H4 (cell line): ENCODE results near the gene SLC9B1. TPM values are rescaled to one million over a fixed set of nuclear protein-coding genes. Genes with fewer than 3 reads are reported as not detected.

Source experiments
- DNase-seq: peaks from one replicate; pipeline ENCODE4 v3.0.0-alpha.2; 2015; ENCODE audit warnings: low spot score
- total RNA-seq: library from RNA; depleted of rRNA; stranded (reverse); fragments of >200 nt; shearing (Covaris generic); gene quantifications from 2 replicates; pipeline ENCODE4 v1.2.3, GENCODE V29; 2014; rRNA removed

SLC9B1 gene, protein sequence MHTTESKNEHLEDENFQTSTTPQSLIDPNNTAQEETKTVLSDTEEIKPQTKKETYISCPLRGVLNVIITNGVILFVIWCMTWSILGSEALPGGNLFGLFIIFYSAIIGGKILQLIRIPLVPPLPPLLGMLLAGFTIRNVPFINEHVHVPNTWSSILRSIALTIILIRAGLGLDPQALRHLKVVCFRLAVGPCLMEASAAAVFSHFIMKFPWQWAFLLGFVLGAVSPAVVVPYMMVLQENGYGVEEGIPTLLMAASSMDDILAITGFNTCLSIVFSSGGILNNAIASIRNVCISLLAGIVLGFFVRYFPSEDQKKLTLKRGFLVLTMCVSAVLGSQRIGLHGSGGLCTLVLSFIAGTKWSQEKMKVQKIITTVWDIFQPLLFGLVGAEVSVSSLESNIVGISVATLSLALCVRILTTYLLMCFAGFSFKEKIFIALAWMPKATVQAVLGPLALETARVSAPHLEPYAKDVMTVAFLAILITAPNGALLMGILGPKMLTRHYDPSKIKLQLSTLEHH
- not detected in 2 replicates for total RNA-seq

DNA sequence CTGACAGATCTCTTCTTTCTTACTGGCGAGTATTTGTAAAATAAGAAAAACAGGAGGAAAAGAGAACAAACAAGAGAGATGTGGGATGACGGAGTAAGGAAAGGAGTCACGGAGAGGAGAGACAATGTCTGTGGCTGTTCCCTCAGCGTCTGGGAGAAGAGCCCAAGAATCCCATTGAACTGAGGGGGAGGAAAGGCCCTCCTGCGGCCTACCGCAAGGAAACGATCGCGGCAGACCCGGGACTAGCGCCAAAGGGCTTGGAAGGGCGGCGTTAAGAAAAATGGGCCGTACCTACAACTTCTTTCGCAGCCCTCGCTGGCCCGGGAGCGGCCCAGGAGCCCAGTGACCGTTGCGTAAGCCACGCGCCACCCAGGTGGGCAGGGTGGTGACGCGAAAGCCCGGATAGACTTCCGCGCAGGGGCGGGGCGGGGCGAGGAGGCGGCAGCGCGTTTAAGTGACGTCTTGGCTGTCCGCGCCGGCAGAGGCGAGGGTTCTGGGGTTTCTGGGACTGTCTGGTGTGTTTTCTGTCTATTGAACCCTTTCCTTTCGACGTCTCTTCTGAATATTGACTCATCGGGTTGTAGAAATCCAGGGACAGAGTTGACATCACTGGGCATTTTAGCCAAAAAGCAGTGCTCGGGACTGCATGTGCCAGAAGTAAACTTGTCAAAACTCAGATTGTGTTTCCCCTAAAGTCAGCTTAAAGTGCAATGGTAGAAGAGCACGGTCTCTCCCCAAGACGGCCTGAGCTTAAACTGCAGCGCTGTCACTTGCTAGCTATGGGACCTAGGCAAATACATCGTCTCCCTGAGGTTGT is at the start of gene SLC9B1:
Gene SLC9B1, minus strand, starts transcription at position 398 of the 817 bp plus-strand sequence. CDS start 27,994 bp downstream, outside the sequence.
- peak; percentile 97 for DNase-seq

DNA sequence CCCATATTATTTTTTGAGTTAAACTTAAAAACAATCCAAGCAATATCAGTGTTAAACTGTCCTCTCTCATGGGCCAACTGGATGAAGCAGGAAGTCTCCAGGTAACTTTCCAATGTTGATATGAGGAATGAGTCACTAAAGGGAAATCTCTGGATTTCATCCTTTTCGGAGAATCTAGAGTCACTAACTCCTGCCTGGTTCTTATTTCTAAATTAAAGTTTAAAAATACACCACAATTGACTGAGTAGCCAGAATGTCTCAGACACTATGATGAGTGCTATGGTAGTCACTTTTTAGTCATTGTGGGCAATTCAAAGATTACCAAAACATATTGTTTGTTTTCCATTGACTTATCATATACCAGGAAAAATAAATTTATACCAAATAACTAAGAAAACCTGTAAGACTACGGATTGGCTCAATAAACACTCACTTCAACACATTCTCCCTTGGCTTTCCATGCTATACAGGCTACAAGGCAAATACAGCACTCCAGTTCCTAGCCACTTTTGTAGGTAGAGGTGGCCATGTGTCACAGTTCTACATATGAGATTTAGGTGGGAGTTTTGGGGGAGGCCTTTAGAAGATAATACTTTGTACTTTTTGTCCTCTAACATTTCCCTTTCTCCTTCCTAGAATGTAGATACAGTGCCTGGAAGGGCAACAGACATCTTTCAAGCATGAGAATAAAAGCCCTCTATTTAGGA is 48.5 kb upstream of the SLC9B1 start:
- DNase-seq, result no peak

DNA sequence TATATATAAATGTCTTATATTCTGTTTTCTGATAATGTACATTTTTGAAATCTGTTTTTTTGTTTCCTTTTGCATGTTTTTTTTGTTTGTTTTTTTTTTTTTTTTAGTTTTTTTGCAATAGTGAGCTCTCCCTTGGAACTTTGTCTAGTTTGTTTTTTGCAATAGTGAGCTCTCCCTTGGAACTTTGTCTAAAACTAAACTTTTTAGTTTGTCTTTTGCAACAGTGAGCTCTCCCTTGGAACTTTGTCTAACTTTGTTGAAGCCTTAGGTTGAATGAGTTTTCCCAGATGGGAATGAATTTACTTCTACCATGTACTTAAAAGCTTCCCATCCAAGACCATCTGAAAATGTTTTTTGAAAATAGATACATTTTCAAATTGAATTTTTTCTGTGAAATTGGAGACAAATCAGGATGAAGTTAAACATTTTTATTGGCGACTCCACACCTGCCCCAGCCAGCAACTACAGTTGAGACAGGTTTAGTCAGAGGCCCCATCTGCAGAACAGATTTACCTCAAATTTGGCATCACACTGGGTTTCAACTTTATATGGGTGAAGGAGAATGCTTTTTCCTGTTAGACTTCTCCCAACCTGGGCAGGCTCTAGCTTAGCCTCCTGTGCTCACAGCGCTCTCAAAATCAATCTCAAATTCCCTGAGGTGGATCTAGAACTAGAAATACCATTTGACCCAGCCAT is 41.1 kb upstream of the SLC9B1 start:
- DNase-seq, result no peak

DNA sequence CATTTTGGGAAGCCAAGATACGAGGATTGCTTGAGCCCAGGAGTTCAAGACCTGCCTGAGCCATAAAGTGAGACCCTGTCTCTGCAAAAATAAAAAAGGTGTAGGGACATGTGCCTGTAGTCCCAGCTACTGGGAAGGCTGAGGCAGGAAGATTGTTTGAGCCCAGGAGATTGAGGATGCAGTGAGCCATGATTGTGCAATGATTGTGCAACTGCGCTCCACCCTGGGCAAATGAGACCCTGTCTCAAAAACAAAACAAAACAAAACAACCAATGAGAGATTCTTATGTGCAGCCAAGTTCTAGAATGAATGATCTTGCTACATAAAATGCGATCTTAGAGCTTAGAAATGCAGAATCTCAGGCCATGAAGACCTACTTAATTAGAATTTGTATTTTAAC is 34.5 kb upstream of the SLC9B1 start:
- DNase-seq, result no peak

DNA sequence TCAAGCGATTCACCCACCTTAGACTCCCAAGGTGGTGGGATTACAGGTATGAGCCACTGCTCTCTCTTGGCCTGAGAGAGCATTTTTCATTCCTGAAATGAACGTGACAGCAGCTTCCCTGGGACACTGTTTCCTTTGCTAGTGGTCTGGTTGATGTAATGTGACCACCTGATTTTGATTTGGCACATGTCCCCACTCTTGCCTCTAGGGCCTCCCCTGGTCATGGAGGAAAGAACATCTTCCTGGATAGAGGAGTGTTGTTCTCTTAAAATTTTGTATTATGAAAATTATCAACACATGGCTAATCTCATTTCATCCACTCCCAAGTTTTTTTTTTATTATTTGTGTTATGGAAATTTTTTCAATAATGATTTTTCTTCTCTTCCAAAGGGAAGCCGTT is 33.3 kb upstream of the SLC9B1 start:
- DNase-seq, result no peak

DNA sequence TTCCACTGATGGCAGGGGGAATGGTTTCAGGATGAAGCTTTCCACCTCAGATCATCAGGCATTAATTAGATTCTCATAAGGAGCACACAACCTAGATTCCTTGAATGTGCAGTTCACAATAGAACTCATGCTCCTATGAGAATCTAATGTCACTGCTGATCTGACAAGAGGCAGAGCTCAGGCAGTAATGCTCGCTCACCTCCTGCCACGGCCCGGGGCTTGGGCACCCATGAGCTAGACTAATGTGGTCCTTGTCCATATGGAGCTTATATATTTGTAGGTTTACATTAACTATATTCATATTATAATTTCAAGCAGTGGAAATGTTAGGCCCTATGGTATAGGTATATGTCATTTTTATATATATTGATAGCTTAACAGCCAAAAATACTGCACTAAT is 32.6 kb upstream of the SLC9B1 start:
- no peak for DNase-seq

DNA sequence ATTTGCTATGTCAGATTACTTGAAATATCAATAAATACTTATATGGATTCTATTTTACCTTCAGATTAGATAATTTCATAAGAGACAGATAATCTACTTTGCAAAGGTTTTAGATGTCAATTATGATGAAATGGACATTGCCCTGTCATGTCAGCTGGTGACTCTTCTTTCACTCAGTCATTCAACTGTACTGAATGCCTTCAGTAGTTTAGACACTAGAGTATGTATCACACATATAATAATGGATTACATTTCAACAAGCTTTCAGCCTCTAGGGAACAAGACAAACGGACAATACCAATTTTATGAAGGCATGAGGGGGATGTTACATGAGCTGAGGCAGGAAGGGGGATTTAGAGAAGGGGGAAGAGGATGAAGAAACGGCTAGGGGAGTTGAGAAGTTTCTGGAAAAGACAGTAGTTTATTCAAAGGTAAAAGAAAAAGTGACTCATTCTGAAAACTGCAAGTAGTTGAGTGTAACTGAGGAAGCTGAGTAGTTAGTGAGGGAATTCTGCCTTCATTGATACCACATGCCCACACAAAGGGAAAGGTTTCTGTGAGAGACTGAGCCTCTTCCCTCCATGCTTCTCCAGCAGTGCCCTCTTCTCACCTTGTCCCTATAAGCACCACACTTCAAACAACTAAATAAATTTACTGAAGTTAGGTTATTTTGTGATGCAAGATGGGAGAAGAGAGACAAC is 31.4 kb upstream of the SLC9B1 start:
- no peak for DNase-seq

DNA sequence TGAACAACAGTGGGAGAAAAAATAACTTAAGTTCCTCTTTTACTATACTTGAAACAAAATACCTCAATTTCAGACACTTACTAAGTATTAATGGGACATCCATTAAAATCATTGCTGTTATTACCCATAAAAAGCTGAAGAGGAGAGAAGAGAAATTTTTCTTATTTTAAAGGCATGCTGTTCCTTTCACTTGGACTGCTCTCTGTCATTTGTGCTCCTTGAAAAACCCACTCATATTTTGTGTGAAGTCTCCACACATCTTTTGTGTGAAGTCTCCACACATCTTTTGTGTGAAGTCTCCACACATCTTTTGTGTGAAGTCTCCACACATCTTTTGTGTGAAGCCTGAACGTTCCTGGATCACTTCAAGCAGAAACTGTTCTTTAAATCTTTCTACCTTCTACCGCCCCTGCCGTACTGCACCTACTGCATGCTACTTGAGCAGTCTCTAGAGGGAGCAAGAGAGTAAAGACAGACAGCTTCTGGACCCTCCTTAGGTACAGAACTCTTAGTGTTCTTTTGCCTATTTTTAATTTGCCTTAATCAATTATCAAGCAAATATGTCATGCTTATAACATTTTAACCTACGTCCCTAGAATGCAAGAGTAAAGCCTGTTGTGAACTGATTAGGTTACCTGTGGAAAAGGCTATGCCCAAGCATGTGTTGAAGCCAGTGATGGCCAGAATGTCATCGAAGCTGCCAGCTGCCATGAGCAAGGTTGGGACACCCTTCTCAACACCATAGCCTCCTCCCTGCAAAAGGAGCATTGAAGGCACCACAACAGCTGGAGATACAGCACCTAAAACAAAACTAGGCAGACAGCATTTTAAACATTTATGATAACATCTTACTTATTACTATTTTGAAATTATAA is 27.1 kb upstream of the SLC9B1 start:
- peak; percentile 22 for DNase-seq

DNA sequence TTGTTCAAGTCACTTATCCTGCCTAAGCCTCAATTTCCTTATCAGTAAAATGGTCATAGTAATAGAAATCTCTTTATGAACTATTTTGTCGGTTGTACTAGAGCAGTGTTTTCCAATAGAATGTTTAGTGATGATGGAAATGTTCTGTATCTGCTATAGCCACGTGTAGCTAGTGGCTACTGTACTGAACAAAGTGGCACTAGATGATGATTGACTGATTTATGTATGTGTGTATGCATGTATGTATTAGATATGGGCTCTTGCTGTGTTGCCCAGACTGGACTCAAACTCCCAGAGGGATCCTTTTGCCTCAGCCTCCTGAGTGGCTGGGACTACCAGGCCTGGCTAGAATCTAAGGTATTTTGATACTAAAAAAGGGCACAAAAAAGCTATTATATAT is 24.7 kb upstream of the SLC9B1 start:
- no peak for DNase-seq

DNA sequence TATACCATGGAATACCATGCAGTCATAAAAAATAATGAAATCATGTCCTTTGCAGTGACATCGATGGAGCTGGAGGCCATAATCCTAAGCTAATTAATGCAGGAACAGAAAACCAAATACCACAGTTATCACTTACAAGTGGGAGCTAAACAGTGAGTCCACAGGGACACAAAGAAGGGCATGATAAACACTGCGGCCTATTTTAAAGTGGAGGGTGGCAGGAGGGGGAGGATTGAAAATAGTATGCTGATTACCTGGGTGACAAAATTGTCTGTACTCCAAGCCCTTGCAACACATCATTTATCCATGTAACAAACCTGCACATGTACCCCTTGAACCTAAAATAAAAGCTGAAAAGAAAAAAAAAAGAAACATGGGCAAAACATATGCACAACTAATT is 16.7 kb upstream of the SLC9B1 start:
- DNase-seq, result no peak

DNA sequence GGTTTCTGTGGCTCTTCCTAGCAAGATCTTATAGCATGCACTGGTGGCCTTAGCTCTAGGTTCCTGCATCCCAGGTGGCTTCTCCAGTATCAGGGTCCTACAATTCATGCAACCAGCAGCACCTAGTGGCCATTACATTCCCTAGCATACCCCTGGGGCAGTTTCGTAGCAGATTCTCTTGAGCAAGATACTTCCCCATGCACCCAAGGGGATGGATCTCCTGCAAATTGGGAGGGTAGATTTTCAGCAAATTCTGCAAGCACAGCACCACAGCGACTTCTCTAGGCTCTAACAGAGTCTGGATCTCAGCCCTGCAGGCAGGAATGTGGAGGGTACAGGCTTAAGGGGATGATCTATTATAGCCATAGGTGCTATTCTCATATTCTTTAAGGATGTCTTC is 13.1 kb upstream of the SLC9B1 start:
- peak; percentile 37 for DNase-seq

DNA sequence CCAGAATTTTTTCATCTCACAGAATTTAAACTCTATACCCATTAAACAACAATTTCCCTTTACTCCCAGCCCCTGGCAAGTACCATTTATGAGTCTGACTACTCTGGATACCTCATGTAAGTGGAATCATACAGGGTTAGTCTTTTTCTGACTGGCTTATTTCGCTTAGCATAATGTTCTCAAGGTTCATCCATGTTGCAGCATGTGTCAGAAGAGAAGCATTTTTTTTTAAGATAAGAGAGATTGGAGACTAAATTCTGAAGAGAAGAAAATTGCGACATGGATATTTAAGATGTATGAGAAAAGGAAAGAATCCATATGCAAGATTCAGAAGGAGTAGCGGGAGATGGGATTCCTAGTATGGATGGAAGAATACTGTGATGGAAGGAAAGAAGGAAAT is 11.3 kb upstream of the SLC9B1 start:
- no peak for DNase-seq

DNA sequence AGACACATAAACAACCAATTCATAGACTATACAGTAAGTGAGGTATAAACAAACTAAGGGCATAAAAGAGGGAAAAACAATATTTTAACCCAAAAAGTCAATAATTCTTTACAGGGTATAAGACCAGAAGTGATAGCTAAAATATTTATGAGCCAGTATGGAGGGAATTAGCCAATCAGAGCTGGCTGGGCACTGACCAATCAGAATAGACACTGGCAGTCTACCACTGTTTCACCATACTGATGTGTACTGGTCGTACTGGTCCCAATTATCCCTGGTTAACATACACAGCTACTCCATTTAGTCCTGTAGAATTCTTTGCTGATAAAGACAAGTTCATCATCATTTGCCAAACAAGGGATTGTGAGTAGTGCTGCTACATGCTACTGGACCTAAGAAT is 9.8 kb upstream of the SLC9B1 start:
- no peak for DNase-seq

DNA sequence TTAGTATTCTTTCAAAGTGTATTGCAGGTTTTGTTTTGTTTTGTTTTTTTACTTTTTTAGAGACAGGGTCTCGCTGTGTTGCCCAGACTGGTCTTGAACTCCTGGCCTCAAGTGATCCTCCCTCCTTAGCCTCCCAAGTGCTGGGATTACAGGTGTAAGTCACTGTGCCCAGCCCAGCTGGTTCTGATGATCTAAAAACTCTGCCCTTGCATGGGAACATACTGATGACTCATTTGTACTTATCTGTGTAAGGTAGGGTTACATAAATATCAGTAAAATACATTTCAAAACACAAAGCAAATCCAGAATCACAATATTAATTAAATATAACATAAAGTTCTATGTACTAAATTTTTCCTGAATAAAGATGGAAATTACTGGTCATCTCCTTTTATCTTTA is 7.4 kb upstream of the SLC9B1 start:
- no peak for DNase-seq

DNA sequence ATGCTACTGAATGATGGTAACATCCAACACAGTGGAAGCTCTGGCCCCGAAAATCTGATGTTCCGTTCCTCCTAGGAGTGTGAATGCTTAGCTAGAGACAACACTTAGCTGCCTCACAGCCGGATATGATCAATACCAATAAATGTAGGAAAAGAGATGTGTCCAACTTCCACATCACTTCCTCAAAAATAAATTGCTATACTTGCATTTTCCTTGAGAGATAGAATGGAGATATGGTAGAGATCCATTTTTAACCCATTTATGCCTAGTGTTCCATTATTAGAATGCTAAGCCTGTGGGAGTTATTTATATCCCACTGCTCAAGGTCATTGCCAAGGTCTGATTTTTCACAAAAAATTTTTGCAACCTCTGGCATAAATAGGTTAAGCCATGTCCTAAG is 5.5 kb upstream of the SLC9B1 start:
- DNase-seq, result no peak

DNA sequence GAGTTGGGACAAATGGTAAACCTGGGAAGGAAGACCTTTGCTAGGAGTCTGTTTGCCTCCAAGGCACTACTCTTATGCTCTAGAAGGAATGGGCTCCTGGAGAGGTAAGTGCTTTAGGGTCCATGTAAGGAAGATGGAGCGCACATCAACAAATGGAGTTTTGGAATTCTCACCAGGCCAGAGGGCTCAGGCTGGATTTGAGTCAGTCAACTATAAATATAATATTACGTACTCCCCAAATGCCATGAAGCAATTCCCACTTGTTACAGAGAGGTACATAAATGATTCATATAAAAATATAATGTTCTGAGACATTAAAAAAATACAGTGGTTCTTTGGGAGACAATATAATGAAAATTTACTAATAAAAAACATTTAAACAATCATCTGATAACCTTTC is 1.6 kb upstream of the SLC9B1 start:
- no peak for DNase-seq

DNA sequence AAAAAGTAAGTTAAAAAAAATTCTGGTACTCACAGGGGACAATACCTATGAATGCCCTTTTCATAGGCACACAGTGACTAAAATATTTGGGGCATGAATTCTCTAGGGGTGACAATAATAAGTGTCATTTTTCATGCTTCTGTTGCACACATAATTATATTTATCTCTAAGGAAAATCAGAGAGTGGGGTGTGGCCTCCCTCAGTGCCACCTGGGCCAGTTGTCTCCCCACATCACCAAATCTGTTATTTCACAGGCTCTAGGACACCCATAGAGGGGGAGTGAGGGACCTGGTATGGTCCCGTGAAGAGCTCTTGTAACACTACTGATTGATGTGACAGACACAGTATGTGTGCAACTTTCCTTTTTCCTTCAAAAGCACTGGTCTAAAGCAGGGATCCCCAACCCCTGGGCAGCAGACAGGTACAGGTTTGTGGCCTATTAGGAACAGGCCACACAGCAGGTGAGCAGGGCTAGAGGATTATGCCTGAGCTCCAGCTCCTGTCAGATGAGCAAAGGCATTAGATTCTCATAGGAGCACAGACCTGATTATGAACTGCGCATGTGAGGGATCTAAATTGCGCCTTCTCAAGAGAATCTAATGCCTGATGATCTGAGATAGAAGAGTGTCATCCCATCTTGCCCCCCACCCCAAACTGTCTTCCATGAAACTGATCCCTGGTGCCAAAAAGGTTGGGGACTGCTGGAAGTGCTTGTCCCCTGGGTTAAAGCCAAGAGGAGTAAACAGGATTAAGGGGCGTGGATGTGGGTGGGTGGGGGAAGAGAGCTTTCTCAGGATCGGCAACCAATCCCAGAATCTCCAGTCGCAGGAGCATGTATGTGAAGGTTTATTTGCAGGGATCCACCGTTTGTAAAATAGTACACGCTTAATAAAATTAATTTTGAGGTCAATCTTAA is 856 bp downstream of the SLC9B1 start:
- DNase-seq, result peak; percentile 15

DNA sequence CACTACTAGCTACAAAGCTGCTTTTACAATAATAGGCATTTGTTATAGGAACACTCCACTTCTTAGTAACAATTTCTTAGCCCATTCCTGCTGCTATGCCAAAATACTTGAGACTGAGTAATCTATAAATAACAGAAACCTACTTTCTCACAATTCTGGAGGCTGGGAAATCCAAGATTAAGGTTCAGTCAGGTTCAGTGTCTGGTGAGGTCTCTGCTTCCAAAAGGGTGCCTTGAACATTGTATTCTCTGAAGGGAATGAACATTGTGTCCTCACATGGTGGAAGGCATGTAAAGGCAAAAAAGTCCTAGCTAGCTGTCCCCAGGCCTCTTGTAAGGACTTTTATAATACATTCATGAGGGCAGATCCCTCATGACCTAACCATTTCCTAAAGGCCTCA is 7.0 kb downstream of the SLC9B1 start:
- no peak for DNase-seq

DNA sequence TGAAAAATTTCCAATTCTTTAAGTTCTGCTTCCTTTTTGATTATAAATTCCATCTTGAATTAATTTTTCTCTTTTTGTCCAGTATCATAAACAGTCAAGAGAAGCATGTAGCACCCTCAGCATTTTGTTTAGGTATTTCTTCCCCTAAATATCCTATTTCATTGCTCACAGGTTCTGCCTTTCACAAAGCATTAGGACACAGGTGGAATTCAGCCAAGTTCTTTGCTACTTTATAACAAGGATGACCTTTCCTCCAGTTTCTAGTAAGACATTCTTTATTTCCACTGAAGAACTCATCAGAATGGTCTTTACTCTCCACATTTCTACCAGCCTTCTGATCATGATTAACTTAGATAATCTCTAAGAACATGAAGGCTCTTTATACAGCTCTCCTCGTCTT is 7.4 kb downstream of the SLC9B1 start:
- peak; percentile 16 for DNase-seq
